OCI-LY3 (cell line): Measurements from ENCODE around the gene C4B.

Source experiments
- H2AFZ ChIP-seq: fragments of 200-600, 300-600 bp; shearing (Covaris generic); 2 replicates; pipeline ENCODE4 v1.6.0; 2014; ENCODE audit warnings: antibody characterized with exemption, low read depth, low read length
- H3K27ac ChIP-seq: fragments of 200-600, 300-600 bp; sonication (generic); 2 replicates; pipeline ENCODE4 v1.5.1; 2014; ENCODE audit warnings: mild to moderate bottlenecking, low read length, moderate library complexity, mixed read lengths
- H3K27me3 ChIP-seq: fragments of 200-600, 300-600 bp; sonication (generic); 2 replicates; pipeline ENCODE4 v1.6.1; 2014; ENCODE audit warnings: low read depth, low read length, mixed read lengths
- H3K36me3 ChIP-seq: fragments of 200-600, 300-600 bp; sonication (generic); replicated peaks from 2 replicates; pipeline ENCODE3; 2014; ENCODE audit warnings: low read depth, low read length, mixed read lengths
- H3K4me1 ChIP-seq: fragments of 300-600, 200-600 bp; sonication (generic); 2 replicates; pipeline ENCODE4 v1.6.1; 2014; ENCODE audit warnings: low read length, mixed read lengths
- H3K4me2 ChIP-seq: fragments of 200-600, 300-600 bp; sonication (generic); 2 replicates; pipeline ENCODE4 v1.6.1; 2014; ENCODE audit warnings: low read length, mixed read lengths
- H3K4me3 ChIP-seq: fragments of 300-600, 200-600 bp; sonication (generic); 2 replicates; pipeline ENCODE4 v1.5.1; 2014; ENCODE audit warnings: antibody characterized with exemption, mild to moderate bottlenecking, low read length, moderate library complexity
- H3K79me2 ChIP-seq: fragments of 300-600, 200-600 bp; shearing (Covaris generic); 2 replicates; pipeline ENCODE4 v1.6.1; 2014; ENCODE audit warnings: mild to moderate bottlenecking, low read length, mixed read lengths
- H3K9ac ChIP-seq: fragments of 300-600, 200-600 bp; shearing (Covaris generic); 2 replicates; pipeline ENCODE4 v1.6.0; 2014; ENCODE audit warnings: mild to moderate bottlenecking, low read length, moderate library complexity
- H3K9me3 ChIP-seq: fragments of 200-600, 300-600 bp; shearing (Covaris generic); 2 replicates; pipeline ENCODE4 v1.6.1; 2014; ENCODE audit warnings: low read length, mixed read lengths; ENCODE audit not compliant: insufficient read depth
- H4K20me1 ChIP-seq: fragments of 200-600, 300-600 bp; sonication (generic); 2 replicates; pipeline ENCODE4 v1.6.1; 2016; ENCODE audit warnings: low read length, mixed read lengths; ENCODE audit not compliant: insufficient read depth
- CTCF ChIP-seq: fragments of 200-600, 300-600 bp; sonication (generic); IDR thresholded peaks from 2 replicates; pipeline ENCODE4 v1.5.1; 2014; ENCODE audit warnings: antibody characterized with exemption, low read length, low read depth
- EZH2phosphoT487 ChIP-seq: fragments of 200-600 bp; shearing (Covaris generic); IDR thresholded peaks from 2 replicates; pipeline ENCODE4 v1.6.1; 2018; ENCODE audit warnings: antibody characterized with exemption, mixed run types, low read depth

The C4B gene

GRCh38 chr6:32045811-32046449, 31.3 kb downstream of the C4B start:
- Histone ChIP-seq H4K20me1 (no peaks in the 10 kb centered on the region), H3K27me3 (peaks cover under 1% of the 10 kb centered on the region), H3K4me2 (no peak overlapping the region), H2AFZ (no peak overlapping the region), H3K27ac (no peak overlapping the region), H3K79me2 (no peaks in the 10 kb centered on the region), H3K4me1 (peaks cover 4% of the 10 kb centered on the region; the same call in 1 of the 2 replicates), H3K4me3 (no peak overlapping the region), H3K9ac (no peak overlapping the region), H3K9me3 (no peaks in the 10 kb centered on the region), H3K36me3 (no peaks in the 10 kb centered on the region)
- TF ChIP-seq EZH2phosphoT487: no peak
- TF ChIP-seq CTCF: no peak

GRCh38 chr6:32046450-32047083, 32.0 kb downstream of the C4B start:
- H3K9ac ChIP-seq: no peak overlapping the region
- H4K20me1 ChIP-seq: no peaks in the 10 kb centered on the region
- H3K27ac ChIP-seq: no peak overlapping the region
- peaks cover 4% of the 10 kb centered on the region; the same call in 1 of the 2 replicates for H3K4me1 ChIP-seq
- no peak overlapping the region for H2AFZ ChIP-seq
- H3K79me2 ChIP-seq: no peaks in the 10 kb centered on the region
- no peaks in the 10 kb centered on the region for H3K36me3 ChIP-seq
- no peak overlapping the region for H3K4me2 ChIP-seq
- peaks cover 6% of the 10 kb centered on the region for H3K27me3 ChIP-seq
- TF ChIP-seq CTCF (no peak), EZH2phosphoT487 (no peak)
- no peak overlapping the region for H3K4me3 ChIP-seq
- H3K9me3 ChIP-seq: no peaks in the 10 kb centered on the region

GRCh38 chr6:32047084-32047478, 32.5 kb downstream of the C4B start:
- TF ChIP-seq CTCF (no peak), EZH2phosphoT487 (no peak)
- no peaks in the 10 kb centered on the region for H3K79me2 ChIP-seq
- H3K4me3 ChIP-seq: no peak overlapping the region
- H3K27ac ChIP-seq: no peak overlapping the region
- H3K4me2 ChIP-seq: no peak overlapping the region
- no peak overlapping the region for H3K9ac ChIP-seq
- peaks cover 4% of the 10 kb centered on the region; the same call in 1 of the 2 replicates for H3K4me1 ChIP-seq
- H4K20me1 ChIP-seq: no peaks in the 10 kb centered on the region
- H3K27me3 ChIP-seq: peaks cover 6% of the 10 kb centered on the region
- no peaks in the 10 kb centered on the region for H3K9me3 ChIP-seq
- no peaks in the 10 kb centered on the region for H3K36me3 ChIP-seq
- H2AFZ ChIP-seq: no peak overlapping the region

GRCh38 chr6:32047539-32047854, 32.9 kb downstream of the C4B start:
- peaks cover 4% of the 10 kb centered on the region; the same call in 1 of the 2 replicates for H3K4me1 ChIP-seq
- peaks cover 6% of the 10 kb centered on the region for H3K27me3 ChIP-seq
- H3K9ac ChIP-seq: no peak overlapping the region
- H2AFZ ChIP-seq: peak overlapping the region; percentile 97; the same call in 1 of the 2 replicates
- no peak overlapping the region for H3K4me3 ChIP-seq
- no peaks in the 10 kb centered on the region for H4K20me1 ChIP-seq
- H3K36me3 ChIP-seq: no peaks in the 10 kb centered on the region
- H3K79me2 ChIP-seq: no peaks in the 10 kb centered on the region
- H3K9me3 ChIP-seq: no peaks in the 10 kb centered on the region
- no peak for TF ChIP-seq EZH2phosphoT487
- no peak overlapping the region for H3K27ac ChIP-seq
- H3K4me2 ChIP-seq: no peak overlapping the region
